ENCODE results near the gene ARHGAP18.

- TF ChIP-seq CTCF (IDR thresholded peaks at IDR 0.05), result no peak
- no peak for TF ChIP-seq POLR2A (IDR thresholded peaks at IDR 0.05)
These were observed 104.0 kb downstream of the ARHGAP18 start for GRCh38 chr6:129605967-129606366.

Measured in testis (tissue), 2 donors.